GM21447 (cell line): ENCODE results near the gene SEPTIN6.

Experiments used
- ATAC-seq: cut with Tn5 transposase; IDR thresholded peaks from one replicate; pipeline ENCODE4 v1.9.1; 2021; ENCODE audit not compliant: unreplicated experiment

The SEPTIN6 gene

DNA sequence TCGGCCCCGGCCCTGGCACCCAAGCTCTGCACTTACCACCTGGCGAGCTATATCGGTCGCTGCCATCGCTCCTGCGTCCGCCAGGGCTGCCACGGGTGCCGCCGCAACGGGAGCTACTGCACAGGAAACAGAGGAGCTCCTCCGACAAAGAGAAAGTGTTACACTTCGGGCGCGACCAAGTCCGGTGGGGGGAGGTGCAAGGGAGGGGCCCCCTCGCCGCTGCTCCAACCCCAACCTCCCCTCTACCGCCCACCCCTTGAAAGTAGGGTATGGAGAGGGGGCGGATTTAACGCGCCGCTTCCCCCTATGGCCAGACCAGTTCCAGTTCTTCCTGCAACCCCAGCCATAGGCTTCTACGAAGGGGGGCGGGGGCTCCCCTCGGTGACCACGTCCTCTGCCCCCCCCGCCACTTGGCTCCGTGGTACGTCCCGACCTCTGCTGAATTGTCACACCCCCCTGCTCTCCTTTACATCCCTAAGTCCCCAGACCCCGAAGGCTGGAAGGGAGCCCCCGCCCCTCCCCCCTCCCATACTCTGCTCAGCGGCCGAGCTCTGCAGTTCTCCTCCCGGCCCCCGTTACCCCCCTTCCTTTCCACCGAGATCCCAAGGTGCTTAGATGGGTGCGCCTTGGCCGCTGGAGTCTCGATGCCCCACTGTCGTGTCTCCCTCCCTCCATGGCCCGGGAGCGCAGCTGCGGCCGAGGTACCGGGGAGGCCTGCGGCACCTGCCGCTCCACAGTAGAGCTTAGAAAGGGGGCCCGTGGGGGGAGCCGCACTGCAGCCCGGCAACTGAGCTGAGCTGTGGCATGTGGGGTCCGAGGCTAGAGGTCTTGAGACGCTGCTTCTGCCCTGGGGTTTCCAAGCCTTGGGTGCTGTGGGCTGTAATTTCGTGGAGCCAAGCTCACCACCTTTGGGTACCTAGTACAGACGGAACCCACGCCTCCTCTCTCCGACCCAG lies at the start of gene SEPTIN6:
SEPTIN6 (minus strand) TSS at position 129 of the 956 bp plus-strand sequence; CDS start at position 66, 63 bp downstream.
- ATAC-seq, result peak; percentile 66

- no peak for ATAC-seq
Measured at GRCh38 chrX:119738742-119739141, 45.8 kb upstream of the SEPTIN6 start.

DNA sequence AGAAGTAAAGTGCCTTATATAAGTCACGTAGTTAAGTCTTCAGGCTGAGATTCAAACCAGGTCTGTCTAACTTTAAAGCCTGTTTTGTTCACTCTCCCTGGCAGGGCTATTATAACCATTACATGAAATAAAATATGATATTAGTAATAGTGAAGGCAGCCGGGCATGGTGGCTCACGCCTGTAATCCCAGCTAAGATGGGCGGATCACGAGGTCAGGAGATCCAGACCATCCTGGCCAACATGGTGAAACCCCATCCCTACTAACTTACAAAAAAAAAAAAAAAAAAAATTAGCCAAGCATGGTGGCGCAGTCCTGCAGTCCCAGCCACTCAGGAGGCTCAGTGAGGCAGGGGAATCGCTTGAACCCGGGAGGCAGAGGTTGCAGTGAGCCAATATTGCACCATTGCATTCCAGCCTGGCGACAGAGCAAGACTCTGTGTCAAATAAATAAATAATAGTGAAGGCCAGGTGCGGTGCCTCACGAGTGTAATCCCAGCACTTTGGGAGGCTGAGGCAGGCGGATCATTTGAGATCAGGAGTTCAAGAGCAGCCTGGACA lies 43.3 kb upstream of the SEPTIN6 start:
- ATAC-seq, result no peak

GRCh38 chrX:119735467-119735866 lies 42.5 kb upstream of the SEPTIN6 start:
- ATAC-seq, result no peak

- ATAC-seq, result no peak
Measured at GRCh38 chrX:119734897-119735339, 42.0 kb upstream of the SEPTIN6 start.

- no peak for ATAC-seq
Measured at GRCh38 chrX:119729408-119730201, 36.6 kb upstream of the SEPTIN6 start.

DNA sequence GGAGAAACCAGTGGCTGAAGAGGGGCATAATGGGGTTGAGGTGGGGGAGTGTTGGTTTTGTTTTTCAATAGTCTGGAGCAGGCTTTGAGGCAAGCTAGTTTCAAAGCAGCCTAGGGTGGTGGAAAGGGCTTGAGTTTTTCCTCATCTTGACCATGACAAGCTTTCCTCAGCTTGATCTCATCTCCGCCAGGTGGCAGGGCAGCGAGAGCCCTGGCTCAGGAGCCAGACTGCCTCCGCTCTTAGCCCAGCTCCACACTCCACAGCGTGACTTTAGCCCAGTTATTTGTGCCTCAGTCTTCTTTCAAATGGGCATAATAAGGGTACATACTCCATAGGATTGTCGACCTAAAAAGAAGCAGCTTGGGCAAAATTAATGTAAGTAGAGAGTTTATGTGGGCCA lies 35.5 kb upstream of the SEPTIN6 start:
- no peak for ATAC-seq

- ATAC-seq, result no peak
Measured at GRCh38 chrX:119726900-119727555, 34.1 kb upstream of the SEPTIN6 start.

DNA sequence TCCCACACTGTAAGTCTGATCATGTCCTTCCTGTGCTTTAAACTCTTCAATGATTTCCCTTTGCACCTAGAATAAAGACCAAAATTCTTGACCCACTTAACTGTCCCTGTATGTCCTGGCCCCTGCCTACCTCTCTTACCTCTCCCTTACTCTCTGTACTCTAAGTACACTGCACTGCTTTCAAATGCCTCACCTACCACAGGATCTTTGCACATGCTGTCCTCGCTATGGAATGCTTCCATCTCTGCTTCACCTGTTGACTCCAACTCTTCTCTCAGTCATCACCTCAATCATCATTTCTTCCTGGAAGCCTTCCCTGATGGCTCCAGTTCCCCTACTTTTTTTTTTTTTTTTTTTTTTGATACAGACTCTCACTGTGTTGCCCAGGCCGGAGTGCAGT lies 29.0 kb upstream of the SEPTIN6 start:
- no peak for ATAC-seq

DNA sequence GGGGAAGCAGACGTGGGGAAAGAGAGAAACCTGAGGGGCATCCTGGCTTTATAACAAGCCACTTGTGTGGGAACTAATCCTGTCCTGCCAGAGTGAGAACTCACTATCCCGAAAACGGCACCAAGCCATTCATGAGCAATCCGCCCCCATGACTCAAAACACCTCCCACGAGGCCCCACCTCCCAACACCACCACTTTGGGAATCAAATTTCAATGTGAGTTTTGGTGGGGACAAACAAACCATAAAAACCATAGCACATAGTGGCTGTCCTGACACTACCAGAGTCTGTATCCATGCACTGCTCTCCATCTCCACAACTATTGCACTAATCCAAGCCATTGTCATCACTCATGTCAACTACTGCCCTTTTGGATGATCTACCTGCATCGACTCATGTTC lies 28.5 kb upstream of the SEPTIN6 start:
- ATAC-seq, result no peak

DNA sequence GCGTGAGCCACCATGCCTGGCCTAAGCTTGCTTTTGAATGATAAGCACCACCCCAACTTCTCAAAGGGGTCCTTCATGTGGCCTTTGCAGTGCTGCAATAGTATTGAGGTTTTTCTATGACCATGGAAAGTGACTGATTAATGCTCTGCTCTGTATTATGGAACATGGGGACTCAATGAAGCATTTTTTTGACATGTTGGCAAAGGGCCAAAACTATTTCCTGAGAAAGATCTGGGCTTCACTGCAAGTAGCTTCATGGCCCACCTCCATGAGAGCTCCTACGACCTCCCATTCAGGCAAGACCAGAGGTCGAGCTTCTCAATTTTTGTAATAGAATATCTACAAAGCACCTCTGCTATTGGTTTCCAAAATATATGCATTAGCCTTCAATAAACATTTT lies 16.7 kb upstream of the SEPTIN6 start:
- ATAC-seq, result no peak

- no peak for ATAC-seq
Measured at GRCh38 chrX:119708936-119709335, 16.0 kb upstream of the SEPTIN6 start.

DNA sequence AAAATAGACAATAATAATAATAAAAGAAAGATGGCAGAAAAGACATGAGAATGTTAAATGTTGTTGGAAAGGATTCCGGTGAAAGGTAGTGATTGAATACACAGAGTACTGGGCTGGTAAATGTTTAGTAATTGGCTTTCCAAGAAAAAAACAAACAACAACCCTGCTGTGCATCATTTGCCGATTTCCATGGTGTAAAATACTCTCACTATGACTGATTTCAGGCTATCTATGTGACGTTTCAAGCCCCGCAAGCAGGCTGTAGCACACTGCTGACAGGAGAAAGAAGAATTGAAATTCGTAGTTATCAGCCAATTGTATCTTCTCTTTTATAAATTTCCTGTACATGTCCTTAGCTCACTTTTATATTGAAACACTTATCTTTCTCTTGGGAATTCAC lies 13.6 kb upstream of the SEPTIN6 start:
- no peak for ATAC-seq

GRCh38 chrX:119698845-119699244 lies 5.9 kb upstream of the SEPTIN6 start:
- no peak for ATAC-seq

DNA sequence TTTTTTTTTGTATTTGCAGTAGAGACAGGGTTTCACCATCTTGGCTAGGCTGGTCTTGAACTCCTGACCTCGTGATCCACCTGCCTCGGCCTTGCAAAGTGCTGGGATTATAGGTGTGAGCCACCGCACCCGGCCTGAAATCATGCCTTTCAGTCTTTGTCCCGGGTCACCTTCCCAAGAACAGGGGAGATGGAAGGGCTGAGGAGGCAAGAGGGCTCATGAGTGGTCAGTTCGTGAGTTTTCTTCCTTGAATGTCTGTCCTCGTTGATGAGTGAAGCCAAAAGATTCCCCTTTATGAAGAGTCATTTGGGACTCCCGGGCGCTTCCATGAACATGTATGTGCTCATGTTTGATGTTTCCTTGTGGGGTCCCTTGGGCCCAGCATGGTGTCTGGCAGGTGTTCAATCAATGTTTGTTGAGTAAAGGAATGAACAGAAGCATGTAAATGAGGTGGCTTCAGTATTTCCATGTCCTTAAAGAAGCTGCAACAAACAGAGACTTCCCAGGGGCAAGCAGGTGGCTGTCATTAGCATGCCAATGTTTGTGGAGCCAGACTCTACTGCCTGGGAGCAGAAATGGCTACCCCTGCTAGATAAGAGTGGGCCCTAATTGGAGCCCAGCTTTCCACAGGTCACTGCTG lies 3.4 kb upstream of the SEPTIN6 start:
- ATAC-seq, result no peak

- no peak for ATAC-seq
Measured at GRCh38 chrX:119695535-119696050, 2.6 kb upstream of the SEPTIN6 start.

DNA sequence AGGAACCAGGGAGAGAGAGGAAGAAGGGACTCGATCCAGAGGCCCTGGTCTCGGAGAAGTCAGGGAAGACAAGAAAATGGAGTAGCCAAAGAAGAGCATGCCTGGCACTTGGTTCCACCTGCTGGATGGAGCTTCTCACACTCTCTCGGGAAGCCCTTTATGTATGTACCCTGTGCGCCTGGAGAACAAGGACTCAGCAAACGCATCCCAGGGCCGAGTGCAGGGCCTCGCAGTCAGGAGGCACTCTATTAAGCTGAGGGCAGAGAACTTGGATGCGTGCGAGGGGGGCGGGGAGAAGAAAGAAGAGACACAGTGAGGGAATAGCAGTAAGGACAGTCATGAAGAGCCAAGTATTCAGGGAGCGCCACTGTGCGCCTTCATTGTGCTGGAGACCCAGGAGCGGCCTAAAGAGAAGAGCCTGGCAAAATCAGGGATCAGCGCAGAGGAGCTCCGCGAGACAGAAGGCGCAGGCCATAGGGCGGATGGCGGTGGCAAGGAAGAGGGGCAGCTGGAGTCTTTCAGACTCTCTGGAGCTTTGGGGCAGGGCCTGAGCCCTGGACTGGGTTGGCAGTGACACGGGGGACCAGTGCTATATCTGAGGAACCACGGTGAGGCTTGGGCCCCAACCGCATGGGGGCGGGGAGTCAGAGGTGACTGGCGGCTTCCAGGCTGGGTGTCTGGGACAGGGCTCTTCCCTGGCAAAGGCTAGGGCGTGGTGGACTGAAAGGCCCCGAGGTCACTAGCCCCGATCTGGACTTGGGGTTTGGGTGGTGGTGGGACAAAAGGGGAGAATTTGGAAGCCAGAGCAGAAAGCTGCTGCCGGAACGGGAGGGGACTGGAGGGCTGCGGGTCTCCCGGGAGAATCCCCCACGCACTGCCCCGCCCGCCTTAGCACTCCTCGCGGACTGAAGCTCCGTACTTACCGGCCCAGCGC lies 1.9 kb upstream of the SEPTIN6 start:
- no peak for ATAC-seq

GRCh38 chrX:119693996-119694451 lies 1.1 kb upstream of the SEPTIN6 start:
- ATAC-seq, result no peak
